Activated naive CD8-positive, alpha-beta T cell treated with anti-CD3 and anti-CD28 coated beads, Interleukin-2, amount 50 U/mL, for 24 hours (primary cell): Measurements from ENCODE around the gene ZBTB16.

Source experiments
- ATAC-seq: fragments of 150-1000 bp; cut with Tn5 transposase; one replicate; pipeline ENCODE4 v1.10.0; 2021
- DNase-seq: peaks from one replicate; pipeline ENCODE4 v3.0.0; 2021
- H3K27ac Mint-ChIP-seq: one replicate; pipeline ENCODE4 v1.8.0; 2021; ENCODE audit warnings: mild to moderate bottlenecking, mixed read lengths
- H3K27me3 Mint-ChIP-seq: one replicate; pipeline ENCODE4 v1.8.0; 2021; ENCODE audit warnings: mixed read lengths
- H3K36me3 Mint-ChIP-seq: one replicate; pipeline ENCODE4 v1.8.0; 2021; ENCODE audit warnings: low read depth, mixed read lengths
- H3K4me1 Mint-ChIP-seq: one replicate; pipeline ENCODE4 v1.8.0; 2021; ENCODE audit warnings: mixed read lengths
- H3K4me3 Mint-ChIP-seq: one replicate; pipeline ENCODE4 v1.8.0; 2021; ENCODE audit warnings: mild to moderate bottlenecking, moderate library complexity, mixed read lengths
- H3K9me3 Mint-ChIP-seq: one replicate; pipeline ENCODE4 v1.8.0; 2021; ENCODE audit warnings: mixed read lengths

The ZBTB16 gene

DNA sequence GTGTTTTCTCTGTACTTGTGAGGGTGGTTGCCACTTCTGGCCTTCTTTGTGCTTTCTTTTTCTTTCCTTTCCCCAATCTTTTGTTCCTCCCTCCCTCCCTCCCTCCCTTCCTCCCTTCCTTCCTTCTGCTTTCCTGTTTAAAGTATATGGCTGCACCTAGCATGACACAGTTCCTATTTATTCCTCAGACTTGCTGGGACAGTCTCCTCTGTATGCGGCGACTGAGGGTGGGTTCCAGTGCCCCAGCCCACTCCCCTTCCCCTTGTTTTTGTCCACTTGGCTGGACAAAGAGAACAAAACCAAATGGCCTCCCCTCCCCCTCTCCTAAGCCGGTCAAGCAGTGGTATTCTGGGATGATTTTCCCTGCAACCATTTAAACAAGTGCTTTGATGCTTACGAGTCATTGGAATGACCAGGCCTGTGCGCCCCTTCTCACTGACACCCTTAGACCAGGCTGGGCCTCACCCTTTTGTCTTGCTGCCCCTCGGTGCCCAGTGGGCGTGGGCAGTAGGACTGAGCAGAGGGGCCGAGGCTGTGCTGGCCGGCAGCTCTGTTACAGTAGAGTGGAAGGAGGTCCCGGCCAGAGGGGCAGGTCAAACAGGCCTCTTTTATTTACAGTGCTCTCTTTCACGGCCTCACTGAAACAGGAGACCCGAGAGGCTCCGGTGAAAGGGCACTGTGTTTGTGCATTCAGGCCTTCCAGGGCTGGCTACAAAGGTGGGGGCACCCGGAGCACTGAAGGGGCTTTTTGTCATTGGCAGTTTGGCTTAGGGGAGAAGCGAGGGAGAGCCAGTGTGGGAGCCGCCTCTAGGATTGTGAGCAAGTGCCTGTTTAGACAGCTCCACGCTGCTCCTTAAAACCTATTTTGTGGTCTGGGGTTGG, 32.2 kb downstream of the ZBTB16 start:
- H3K27ac Mint-ChIP-seq: peak overlapping the region; percentile 55
- no peak for DNase-seq
- no peak overlapping the region for H3K4me3 Mint-ChIP-seq
- no peak for ATAC-seq
- no peaks in the 10 kb centered on the region for H3K9me3 Mint-ChIP-seq
- H3K36me3 Mint-ChIP-seq: no peaks in the 10 kb centered on the region
- peaks cover 11% of the 10 kb centered on the region for H3K4me1 Mint-ChIP-seq
- no peaks in the 10 kb centered on the region for H3K27me3 Mint-ChIP-seq

DNA sequence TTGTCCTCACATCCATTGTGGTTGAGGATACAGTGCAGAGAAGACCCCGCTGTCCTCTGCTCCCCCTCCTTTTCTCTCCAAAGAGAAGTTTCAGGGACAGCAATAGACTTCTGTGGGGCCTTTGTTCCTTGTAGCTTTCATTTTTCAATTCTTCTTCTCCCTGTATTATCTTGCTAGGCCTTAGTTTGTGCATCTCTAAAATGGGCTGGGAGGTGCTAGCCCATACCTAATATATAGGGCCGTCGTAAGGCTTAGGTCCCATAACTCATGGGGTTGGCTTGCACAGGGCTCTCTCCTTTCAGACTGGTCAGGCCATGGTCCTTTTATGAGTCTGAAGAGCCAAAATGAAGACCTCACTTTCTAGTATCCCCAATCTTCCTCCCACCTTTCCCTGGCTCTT, 33.0 kb downstream of the ZBTB16 start:
- Mint-ChIP-seq H3K9me3 (no peaks in the 10 kb centered on the region), H3K27me3 (no peaks in the 10 kb centered on the region), H3K27ac (no peak overlapping the region), H3K4me3 (no peak overlapping the region), H3K36me3 (no peaks in the 10 kb centered on the region), H3K4me1 (peaks cover 9% of the 10 kb centered on the region)
- no peak for DNase-seq
- no peak for ATAC-seq

DNA sequence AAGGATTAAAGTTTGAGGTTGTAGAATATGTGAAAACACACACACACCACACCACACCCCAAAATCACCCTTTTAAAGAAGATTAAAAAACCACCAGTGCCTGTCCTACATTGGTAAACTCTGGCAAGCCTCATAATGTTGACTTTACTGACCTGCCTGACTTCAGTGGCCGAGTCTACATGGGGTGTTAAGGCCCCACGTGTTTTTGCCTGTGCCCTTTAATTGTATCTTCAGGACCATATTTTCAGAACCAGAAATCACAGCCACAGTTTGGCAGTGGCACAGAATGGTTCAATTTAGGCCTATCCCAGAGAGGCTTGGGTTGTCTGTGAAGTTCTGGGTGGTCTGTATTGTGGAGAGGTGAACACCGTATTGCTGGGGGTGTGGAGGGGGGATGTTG, 33.4 kb downstream of the ZBTB16 start:
- peaks cover 14% of the 10 kb centered on the region for H3K4me1 Mint-ChIP-seq
- H3K4me3 Mint-ChIP-seq: no peak overlapping the region
- DNase-seq (no peak), ATAC-seq (no peak)
- H3K27me3 Mint-ChIP-seq: no peaks in the 10 kb centered on the region
- no peaks in the 10 kb centered on the region for H3K36me3 Mint-ChIP-seq
- H3K9me3 Mint-ChIP-seq: no peaks in the 10 kb centered on the region
- no peak overlapping the region for H3K27ac Mint-ChIP-seq

DNA sequence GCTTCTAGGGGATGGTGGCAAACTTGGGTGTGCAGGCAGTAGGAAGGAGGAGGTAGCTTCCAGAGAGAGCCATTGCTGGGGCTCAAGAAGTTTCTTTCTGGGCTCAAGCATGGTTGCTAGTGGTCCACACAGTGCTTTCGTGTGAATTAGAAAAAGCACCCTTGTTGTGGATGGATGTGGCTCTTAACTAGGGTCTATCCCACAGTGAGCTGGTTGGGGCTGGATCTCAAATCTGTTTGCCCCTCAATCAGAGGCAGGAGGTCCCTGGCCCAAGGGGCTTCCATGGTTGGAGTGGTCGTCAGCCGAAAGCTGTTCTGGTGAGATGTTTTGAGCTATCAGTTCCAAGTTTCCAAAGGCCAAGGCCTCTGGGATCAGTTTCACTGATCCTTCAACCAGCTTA, 35.0 kb downstream of the ZBTB16 start:
- H3K4me3 Mint-ChIP-seq: no peak overlapping the region
- H3K9me3 Mint-ChIP-seq: no peaks in the 10 kb centered on the region
- no peaks in the 10 kb centered on the region for H3K36me3 Mint-ChIP-seq

DNA sequence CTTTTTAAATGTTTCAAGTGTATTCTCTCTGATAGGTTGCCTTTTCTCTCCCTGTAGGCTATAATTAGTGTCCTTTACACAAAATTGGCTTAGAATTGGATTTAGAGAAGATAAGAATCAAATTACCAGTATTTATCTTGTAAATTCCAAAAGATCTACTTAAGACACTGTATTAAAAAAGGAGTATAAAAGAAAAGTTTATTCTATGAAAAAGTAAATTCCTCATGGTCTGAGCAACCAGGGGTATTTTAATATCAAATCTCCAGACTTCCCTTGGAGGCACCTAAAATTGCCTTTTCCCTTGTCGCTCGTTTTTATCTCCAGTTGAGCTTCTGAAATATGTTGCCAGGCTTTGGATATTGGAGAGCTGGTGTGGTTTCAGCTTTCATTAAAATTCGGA, 36.4 kb downstream of the ZBTB16 start:
- H3K27ac Mint-ChIP-seq: no peak overlapping the region
- no peak overlapping the region for H3K4me3 Mint-ChIP-seq
- no peaks in the 10 kb centered on the region for H3K9me3 Mint-ChIP-seq
- H3K36me3 Mint-ChIP-seq: no peaks in the 10 kb centered on the region
- ATAC-seq: no peak
- peaks cover 21% of the 10 kb centered on the region for H3K4me1 Mint-ChIP-seq
- no peaks in the 10 kb centered on the region for H3K27me3 Mint-ChIP-seq
- no peak for DNase-seq

More for the DNA sequence above, 35.0 kb downstream of the ZBTB16 start:
- no peak for DNase-seq
- H3K27me3 Mint-ChIP-seq: no peaks in the 10 kb centered on the region
- ATAC-seq: no peak
- H3K4me1 Mint-ChIP-seq: peaks cover 15% of the 10 kb centered on the region
- no peak overlapping the region for H3K27ac Mint-ChIP-seq

DNA sequence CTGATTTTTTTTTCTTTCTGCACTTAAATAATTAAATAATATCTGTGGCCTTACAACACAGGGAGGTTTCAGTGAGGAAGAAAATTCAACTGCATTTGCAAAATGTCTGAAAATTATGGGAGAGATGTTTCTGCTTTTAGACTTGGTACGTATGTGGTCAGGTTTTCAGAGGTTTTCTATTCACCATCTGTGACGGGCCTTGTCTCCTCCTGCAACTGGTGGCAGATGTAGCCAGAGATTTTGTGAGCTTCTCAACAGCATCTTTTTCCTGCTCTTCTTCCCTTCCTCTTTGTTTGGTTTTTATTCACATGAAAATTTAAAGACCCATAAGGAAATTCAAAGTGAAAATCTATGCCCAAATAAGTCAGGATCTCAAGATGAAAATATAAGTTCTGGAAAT, 38.3 kb downstream of the ZBTB16 start:
- Mint-ChIP-seq H3K27me3 (no peaks in the 10 kb centered on the region), H3K4me3 (no peak overlapping the region), H3K36me3 (no peaks in the 10 kb centered on the region), H3K9me3 (no peaks in the 10 kb centered on the region), H3K4me1 (peaks cover 28% of the 10 kb centered on the region), H3K27ac (no peak overlapping the region)
- ATAC-seq: no peak
- no peak for DNase-seq

DNA sequence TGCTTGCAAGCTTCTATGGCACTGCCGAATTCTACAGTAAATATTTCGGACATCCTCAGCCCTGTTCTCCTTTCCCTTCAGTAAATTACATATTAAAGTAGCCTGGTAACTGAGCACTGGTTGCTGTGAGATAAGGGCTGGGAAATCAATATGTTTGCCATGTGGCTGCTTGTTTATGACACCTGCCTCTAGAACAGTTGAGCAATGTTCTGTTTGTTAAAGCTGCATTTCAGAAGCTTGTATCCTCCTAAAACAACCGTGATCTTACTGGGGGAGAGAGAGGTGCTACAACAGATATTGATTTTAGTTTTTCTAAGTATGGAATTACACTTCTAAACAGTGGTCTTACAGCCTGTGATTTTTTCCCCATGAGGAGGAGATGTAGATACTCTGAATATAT, 39.4 kb downstream of the ZBTB16 start:
- ATAC-seq: no peak
- peaks cover 39% of the 10 kb centered on the region for H3K4me1 Mint-ChIP-seq

DNA sequence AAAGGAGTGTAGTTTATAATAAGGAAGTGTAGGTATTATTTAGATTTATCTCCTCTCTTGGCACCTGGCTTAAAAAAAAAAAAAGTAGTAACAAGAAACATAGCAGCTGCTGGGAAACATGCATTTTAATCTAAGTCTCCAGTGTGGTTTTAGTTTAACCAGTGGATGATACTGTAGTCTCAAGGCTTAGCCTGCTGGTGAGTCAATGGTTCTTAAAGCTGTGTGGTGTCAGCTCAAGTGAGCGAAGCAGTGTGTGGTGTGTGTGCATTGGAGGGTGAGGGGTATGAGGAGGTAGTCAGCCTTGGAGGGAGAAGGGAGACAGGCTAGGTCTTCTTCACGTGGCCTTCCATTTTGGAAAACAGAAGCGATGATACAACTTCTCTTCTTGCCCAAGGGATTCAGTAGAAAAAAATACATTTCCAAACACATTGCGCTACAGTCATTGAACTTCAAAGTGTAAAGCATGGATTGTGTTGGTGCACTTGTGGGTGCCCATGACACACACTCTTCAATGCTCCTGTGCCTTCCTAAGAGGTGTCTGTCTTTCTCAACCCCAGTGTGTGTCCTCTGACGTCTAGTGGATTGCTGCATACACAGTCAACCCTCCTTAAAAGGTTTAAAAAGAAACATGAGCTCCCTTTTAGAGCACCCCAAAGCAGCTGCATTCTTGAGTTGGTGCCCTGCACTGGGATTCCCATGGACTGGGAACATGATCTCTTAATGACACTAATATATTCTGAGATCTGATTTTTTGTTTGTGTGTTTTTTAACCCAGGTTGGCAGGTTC, 40.1 kb downstream of the ZBTB16 start:
- Mint-ChIP-seq H3K27me3 (no peaks in the 10 kb centered on the region), H3K4me1 (peaks cover 45% of the 10 kb centered on the region), H3K27ac (no peak overlapping the region), H3K36me3 (no peaks in the 10 kb centered on the region), H3K4me3 (no peak overlapping the region), H3K9me3 (no peaks in the 10 kb centered on the region)
- no peak for ATAC-seq
- DNase-seq: no peak

More for the DNA sequence above, 39.4 kb downstream of the ZBTB16 start:
- Mint-ChIP-seq H3K36me3 (no peaks in the 10 kb centered on the region), H3K4me3 (no peak overlapping the region), H3K27ac (no peak overlapping the region), H3K27me3 (no peaks in the 10 kb centered on the region), H3K9me3 (no peaks in the 10 kb centered on the region)
- DNase-seq: no peak

DNA sequence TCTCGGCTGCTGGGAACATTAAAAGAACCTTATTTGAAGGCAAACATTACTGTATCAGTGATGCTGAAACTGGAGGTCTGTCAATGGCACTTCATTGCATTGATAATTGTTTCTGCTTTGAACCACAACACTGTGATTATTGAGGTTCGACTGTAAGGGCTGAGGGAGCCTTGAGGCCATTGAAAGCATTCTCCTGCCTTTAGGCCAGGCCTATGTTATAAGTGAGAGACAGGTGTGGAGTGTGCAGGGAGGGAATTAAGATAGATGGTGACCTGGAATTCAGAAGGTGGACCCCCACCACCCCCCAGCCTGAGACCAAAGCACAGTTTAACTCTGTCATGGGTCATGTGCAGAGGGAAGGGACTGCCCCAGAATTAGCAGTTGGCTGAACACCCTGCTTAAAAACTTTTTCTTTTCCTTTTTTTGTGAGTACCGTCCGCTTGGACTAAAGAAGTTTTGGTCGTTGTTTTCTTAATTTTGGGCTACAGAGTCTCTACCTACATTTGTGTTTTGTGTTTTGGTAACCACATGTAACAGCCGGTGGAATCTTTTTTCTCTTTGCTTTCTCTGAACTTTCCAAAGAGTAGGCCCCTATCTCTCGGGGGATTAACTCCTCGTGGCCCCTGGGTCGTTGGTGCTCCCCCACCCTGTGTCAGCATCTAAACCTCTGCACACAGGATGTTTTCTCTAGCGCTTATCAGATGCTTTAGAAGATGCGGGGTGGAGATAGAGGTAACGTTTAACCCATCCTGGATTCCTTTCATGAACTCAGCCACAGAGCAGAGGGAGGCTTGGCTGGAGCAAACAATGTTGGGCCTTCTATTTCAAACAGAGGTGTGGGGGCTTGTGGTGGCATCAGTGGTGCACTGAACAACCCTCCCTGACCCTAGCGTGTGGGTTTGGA, 43.7 kb downstream of the ZBTB16 start:
- Mint-ChIP-seq H3K9me3 (no peaks in the 10 kb centered on the region), H3K36me3 (no peaks in the 10 kb centered on the region), H3K4me1 (peaks cover 44% of the 10 kb centered on the region), H3K27ac (peak overlapping the region; percentile 55), H3K27me3 (no peaks in the 10 kb centered on the region), H3K4me3 (no peak overlapping the region)
- peak; percentile 60 for ATAC-seq
- no peak for DNase-seq

DNA sequence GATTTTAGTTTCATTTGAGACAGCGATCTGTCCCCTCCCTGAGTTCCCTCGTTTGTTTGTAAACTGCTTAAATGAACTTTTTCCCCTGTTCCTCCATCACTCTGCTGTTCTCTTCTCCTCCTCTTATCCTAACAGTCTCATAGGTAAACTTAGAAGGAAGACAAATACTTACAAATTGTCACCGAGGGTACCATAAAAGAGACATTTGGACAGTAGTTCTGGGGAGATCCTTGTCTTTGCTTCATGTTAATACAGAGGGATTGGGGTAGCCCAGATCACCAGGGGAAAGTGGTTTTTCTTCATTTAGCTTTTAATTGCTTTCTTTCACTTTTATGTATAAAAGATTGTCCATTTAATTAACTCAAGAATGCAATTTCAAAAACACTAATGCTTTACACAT, 46.1 kb downstream of the ZBTB16 start:
- H3K4me3 Mint-ChIP-seq: no peak overlapping the region
- ATAC-seq (no peak), DNase-seq (no peak)
- no peaks in the 10 kb centered on the region for H3K27me3 Mint-ChIP-seq
- H3K27ac Mint-ChIP-seq: no peak overlapping the region
- H3K9me3 Mint-ChIP-seq: no peaks in the 10 kb centered on the region
- H3K4me1 Mint-ChIP-seq: peaks cover 47% of the 10 kb centered on the region
- H3K36me3 Mint-ChIP-seq: no peaks in the 10 kb centered on the region

DNA sequence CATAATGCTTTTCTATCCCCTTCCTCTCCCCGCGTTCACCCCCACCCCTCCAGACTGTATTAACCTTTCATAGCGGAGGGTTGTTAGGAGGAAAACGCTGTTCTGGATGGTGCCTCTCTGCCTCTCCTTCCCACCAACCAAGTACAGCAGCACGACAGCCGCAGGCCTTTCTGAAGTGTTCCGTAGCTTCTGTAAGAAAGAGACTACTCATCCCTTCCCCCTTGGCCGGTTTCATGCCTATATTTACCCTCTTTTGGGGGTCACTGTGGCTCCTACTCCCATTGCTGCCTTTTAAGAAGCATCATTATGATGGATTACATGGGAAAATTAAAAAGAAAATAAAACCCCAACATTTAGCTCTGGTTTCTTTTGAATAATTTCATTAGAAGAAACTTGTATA, 46.5 kb downstream of the ZBTB16 start:
- Mint-ChIP-seq H3K9me3 (no peaks in the 10 kb centered on the region), H3K36me3 (no peaks in the 10 kb centered on the region), H3K27me3 (no peaks in the 10 kb centered on the region), H3K4me3 (no peak overlapping the region), H3K4me1 (peaks cover 50% of the 10 kb centered on the region), H3K27ac (no peak overlapping the region)
- ATAC-seq: no peak
- no peak for DNase-seq

DNA sequence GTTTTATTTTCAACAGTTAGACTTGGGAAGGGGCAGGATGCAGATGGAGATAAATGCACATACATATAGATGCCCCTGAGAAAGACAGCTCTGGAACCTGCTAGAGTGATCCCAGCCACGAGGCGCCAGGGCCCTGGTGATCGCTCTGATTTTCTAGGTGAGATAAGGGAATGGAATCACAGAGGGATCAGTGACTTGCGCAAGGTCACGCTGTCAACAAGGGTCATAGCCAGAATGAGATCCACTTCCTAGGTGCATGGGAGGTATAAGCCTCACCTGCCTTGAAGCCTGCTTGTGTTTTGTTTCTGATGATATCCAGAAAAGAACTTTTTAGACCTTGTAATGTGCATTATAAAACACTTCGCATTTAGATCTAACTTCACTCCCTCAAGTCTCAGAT, 47.5 kb downstream of the ZBTB16 start:
- Mint-ChIP-seq H3K4me1 (peaks cover 58% of the 10 kb centered on the region), H3K27me3 (no peaks in the 10 kb centered on the region), H3K4me3 (no peak overlapping the region), H3K27ac (no peak overlapping the region), H3K9me3 (no peaks in the 10 kb centered on the region), H3K36me3 (no peaks in the 10 kb centered on the region)
- ATAC-seq (no peak), DNase-seq (no peak)

DNA sequence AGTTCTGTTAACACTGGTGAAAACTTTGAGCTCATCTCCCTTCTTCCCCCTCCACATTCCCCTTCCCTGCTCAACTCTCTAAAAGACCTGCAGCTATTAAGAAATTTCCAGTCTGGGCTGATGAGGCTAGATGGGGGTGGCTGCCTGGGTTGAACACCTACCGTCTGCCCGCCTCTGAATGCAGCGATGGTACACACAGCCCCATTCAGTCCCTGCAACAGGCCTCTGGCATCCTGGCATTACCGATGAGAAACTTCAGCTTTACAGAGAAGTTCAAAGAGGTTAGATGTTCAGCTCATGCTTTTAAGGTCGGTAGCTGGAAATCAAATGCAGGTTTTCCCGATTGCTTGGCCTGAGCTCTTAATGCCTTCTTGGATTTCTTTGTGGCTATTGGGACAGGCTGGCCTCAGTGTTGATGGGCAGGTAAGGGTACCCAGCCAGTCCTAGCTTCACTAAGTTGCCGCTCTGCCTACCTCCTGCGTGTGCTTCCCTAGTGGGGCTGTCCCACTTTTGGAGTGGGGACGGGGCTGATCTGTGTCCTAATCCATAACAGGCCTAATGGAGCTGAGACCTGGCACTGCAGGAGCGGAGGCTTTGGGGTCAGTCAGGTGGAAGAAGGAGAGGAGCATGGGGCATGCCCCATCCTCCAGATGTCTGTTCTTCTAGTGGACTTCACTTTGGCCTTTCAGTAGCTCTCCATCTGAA, 49.1 kb downstream of the ZBTB16 start:
- Mint-ChIP-seq H3K27ac (no peak overlapping the region), H3K9me3 (no peaks in the 10 kb centered on the region), H3K27me3 (peaks cover 6% of the 10 kb centered on the region), H3K4me3 (no peak overlapping the region), H3K36me3 (no peaks in the 10 kb centered on the region), H3K4me1 (peaks cover 43% of the 10 kb centered on the region)
- DNase-seq: no peak
- ATAC-seq: no peak
